ENCODE measurements around the gene HSF2BP.
"Not testable (repeated sequence)": the region's sequence is repeated elsewhere in the genome, so short reads cannot be mapped to it uniquely, and the experiment has no call there.

HSF2BP gene

GRCh38 chr21:43619344-43619743 is 39.9 kb downstream of the HSF2BP start:
- no peak for DNase-seq (ENCODE audit: low spot score)

GRCh38 chr21:43618940-43619339 is 40.3 kb downstream of the HSF2BP start:
- DNase-seq (ENCODE audit: low spot score): no peak

- not testable (repeated sequence) for DNase-seq (ENCODE audit: low spot score)
Observed at GRCh38 chr21:43616861-43617260, 42.4 kb downstream of the HSF2BP start.

- no peak for DNase-seq (ENCODE audit: low spot score)
Observed at GRCh38 chr21:43614839-43615238, 44.4 kb downstream of the HSF2BP start.

- no peak for DNase-seq (ENCODE audit: low spot score)
Observed at GRCh38 chr21:43613755-43614638, 45.3 kb downstream of the HSF2BP start.

- peak; percentile 3 for DNase-seq (ENCODE audit: low spot score)
Observed at GRCh38 chr21:43611598-43612369, 47.5 kb downstream of the HSF2BP start.

- no peak for DNase-seq (ENCODE audit: low spot score)
Observed at GRCh38 chr21:43609501-43610340, 49.6 kb downstream of the HSF2BP start.

- no peak for DNase-seq (ENCODE audit: low spot score)
Observed at GRCh38 chr21:43608664-43609063, 50.6 kb downstream of the HSF2BP start.

- no peak for DNase-seq (ENCODE audit: low spot score)
Observed at GRCh38 chr21:43608225-43608624, 51.1 kb downstream of the HSF2BP start.

- no peak for DNase-seq (ENCODE audit: low spot score)
Observed at GRCh38 chr21:43605320-43606215, 53.7 kb downstream of the HSF2BP start.

GRCh38 chr21:43604505-43605204 is 54.6 kb downstream of the HSF2BP start:
- DNase-seq (ENCODE audit: low spot score): no peak

- DNase-seq (ENCODE audit: low spot score): no peak
Observed at GRCh38 chr21:43603641-43604504, 55.4 kb downstream of the HSF2BP start.

GRCh38 chr21:43603233-43603626 is 56.1 kb downstream of the HSF2BP start:
- no peak for DNase-seq (ENCODE audit: low spot score)

- no peak for DNase-seq (ENCODE audit: low spot score)
Observed at GRCh38 chr21:43602266-43603232, 56.7 kb downstream of the HSF2BP start.

- DNase-seq (ENCODE audit: low spot score): no peak
Observed at GRCh38 chr21:43600642-43601402, 58.5 kb downstream of the HSF2BP start.

GRCh38 chr21:43599728-43600127 is 59.6 kb downstream of the HSF2BP start:
- DNase-seq (ENCODE audit: low spot score): no peak

GRCh38 chr21:43598416-43599120 is 60.7 kb downstream of the HSF2BP start:
- DNase-seq (ENCODE audit: low spot score): no peak

Measured in CD4-positive, alpha-beta T cell treated with Interleukin-2 at 100 ng/mL for 4 hours (primary cell).